CD4-positive, alpha-beta T cell treated with Interleukin-6 for 4 hours (primary cell): Measurements from ENCODE around the gene SLC25A5.
"Not testable (repeated sequence)": the region's sequence is repeated elsewhere in the genome, so short reads cannot be mapped to it uniquely, and the experiment has no call there.

ENCODE experiments used
- DNase-seq: peaks from one replicate; pipeline ENCODE4 v3.0.0-alpha.2; 2020; ENCODE audit warnings: mixed read lengths

SLC25A5 gene

GRCh38 chrX:119467842-119468550 is at the start of gene SLC25A5:
Gene SLC25A5 (plus strand): TSS chrX:119468444. CDS start chrX:119468516, 72 bp downstream.
- peak; percentile 88 for DNase-seq

DNA sequence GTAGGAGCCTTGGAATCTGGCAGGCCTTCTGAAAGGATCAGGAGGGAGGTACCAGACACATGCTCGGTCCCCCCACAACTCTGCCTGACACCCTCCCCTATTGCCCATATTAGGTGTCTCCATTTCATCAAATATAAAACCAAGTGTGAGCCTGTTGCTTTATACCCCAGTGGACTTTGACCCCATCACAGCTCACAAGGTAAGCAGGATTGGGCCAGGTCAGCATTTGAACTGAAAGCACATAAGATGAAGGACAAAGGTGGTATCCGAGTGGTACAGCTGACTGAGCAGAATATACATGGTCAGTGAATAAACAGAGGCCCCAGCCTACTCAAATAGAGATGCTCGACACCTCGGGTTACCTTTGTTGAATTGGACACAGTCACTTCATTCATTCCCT is 49.1 kb upstream of the SLC25A5 start:
- DNase-seq, result no peak

DNA sequence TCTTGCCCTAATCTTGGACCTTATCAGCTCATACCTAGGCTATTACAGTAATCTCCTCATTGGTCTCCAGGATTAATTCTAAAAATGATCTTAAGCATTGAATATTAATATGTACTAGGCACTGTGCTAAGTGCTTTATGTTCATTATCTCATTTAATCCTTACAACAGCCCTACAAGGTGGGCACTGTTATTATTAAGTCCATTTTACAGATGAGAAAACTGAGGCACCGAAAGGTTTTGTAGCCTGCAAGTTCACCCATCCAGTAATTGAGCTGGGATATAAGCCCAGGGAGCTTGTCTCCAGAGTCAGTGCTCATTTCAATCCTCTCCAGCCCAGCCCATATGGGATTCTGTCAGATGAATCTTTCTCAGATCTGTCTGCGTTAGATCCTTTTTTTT is 48.3 kb upstream of the SLC25A5 start:
- DNase-seq, result no peak

DNA sequence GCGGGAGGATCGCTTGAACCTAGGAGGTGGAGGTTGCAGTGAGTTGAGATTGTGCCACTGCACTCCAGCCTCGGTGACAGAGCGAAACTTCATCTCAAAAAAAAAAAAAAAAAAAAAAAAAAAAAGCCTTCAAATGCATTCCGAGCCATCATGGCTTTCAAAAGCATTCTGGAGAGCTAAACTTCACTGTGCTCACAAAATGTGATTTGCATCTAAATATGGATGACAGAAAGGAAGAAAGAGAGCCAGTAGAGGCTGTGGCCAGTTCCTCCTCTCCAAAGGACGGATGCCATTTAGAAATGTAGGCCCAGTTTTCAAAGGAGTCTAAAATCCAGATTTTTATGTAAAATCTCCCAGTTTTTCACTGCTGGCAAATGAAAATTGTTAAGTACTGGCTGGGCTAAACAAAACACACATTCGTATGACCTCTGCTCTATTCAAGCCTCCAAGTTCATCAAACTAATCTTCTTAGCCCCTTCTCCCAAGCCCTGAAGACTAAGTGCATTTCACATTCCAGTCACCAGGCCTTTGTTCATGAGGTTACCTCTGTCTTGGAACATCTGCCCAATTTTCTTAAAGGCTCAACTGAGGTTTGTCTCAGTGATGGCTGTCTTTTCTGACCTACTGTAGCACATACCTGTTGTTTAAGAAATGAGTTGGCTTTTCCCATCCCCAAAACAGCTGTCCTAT is 47.1 kb upstream of the SLC25A5 start:
- no peak for DNase-seq

GRCh38 chrX:119423631-119424030 is 44.6 kb upstream of the SLC25A5 start:
- no peak for DNase-seq

- DNase-seq, result no peak
These were observed 43.2 kb upstream of the SLC25A5 start for GRCh38 chrX:119424999-119425398.

- DNase-seq, result peak; percentile 3
These were observed 41.0 kb upstream of the SLC25A5 start for GRCh38 chrX:119427024-119427794.

DNA sequence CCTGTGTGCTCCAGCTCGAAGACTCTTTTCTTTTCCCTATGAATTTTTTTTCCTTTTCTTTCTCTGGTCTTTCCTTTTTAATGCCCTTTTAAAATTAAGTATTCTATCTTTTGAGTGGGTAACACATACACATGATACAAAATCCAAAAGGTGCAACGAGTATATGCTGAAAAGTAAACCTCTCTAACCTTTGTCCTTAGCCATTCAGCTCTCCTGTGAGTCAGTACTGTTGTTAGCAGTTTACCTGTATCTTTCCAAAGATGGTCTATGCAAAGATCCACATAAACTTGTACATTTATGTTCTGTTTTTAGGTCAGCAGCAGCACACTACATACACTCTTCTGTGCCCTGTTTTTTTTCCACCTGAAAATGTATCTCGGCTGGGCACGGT is 40.5 kb upstream of the SLC25A5 start:
- DNase-seq, result no peak

DNA sequence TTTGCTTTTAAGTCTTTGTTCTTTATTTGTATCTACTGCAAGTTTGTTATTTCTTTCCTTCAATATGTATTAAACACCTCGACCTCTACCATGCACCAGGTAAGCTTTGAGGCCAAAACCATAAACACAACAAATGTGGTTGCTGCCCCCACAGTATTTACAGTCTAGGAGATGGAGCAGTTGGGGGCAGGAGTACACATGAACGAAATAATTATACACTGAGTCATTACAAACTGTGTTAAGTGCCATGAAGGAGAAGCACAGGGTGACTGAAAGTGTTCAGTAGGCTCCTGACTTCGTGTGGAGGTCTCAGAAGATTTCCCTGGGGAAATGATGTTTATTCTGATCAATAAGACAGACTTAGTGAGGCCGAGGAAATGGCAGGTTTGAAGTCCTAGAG is 38.8 kb upstream of the SLC25A5 start:
- no peak for DNase-seq

DNA sequence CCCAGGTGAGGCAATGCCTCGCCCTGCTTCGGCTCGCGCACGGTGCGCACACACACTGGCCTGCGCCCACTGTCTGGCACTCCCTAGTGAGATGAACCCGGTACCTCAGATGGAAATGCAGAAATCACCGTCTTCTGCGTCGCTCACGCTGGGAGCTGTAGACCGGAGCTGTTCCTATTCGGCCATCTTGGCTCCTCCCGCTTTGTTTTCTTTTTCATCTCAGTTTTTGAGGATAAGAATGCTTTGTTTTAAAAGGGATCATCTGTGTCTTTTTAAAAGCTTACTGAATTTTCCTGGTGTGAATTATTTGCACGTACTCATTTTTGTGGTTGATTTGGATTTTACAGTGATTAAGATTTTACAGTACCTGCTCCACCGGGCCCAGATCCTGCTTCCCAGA is 26.9 kb upstream of the SLC25A5 start:
- not testable (repeated sequence) for DNase-seq

DNA sequence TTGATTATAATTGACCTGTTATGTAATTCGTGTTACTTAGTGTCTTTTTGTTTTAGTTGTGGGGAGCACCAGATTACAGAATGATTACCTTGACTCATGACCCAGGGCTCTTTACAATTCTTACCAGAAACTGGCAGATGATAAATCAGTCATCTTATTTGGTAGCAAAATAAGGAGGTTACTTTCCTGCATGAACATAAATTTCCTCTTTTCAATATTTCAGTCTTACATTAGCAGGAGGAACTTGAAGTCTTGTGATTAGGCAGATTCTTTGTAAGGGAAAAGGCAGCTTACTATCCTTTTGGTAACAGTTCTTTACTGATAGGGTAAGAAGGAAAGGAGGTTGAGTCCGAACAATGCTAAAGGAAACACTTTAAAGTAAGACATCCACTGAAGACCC is 26.0 kb upstream of the SLC25A5 start:
- no peak for DNase-seq

GRCh38 chrX:119453202-119453601 is 15.0 kb upstream of the SLC25A5 start:
- no peak for DNase-seq

GRCh38 chrX:119455264-119455663 is 13.0 kb upstream of the SLC25A5 start:
- DNase-seq, result no peak

DNA sequence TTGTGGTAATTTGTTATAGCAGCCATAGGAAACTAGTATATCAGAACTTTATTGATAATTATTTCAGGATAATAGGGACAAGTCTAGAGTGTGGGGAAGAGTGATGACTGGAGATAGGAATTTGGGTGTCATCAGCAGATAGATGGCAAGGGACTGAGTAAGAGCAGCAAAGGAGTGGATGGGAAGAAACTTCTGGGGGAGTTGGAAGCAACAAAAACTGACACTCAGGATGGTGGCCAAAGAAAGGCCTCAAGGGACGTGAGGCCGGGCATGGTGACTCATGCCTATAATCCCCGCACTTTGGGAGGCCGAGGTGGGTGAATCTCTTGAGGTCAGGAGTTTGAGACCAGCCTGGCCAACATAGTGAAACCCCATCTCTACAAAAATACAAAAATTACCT is 9.1 kb upstream of the SLC25A5 start:
- DNase-seq, result no peak

GRCh38 chrX:119465555-119465954 is 2.7 kb upstream of the SLC25A5 start:
- no peak for DNase-seq

DNA sequence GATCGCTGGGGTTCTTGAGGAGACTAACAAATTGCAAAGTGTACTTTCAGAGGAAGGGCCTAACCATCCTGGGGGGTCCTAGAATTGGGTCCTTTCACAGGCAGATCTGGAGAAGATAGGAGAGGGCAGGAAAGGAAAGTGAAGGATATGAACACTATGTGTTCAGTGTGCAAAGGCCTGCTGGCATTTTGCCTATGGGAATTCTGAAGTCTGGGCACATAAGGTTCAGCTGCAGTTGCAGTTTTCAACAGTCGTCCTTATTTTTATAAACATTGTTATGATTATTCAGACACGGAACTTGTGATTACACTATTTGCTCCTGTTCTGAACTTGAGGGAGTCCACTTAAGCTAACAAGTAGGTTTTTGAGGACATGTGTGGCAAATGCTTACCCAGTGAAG is 1.3 kb upstream of the SLC25A5 start:
- no peak for DNase-seq

- no peak for DNase-seq
These were observed 811 bp upstream of the SLC25A5 start for GRCh38 chrX:119467433-119467832.

DNA sequence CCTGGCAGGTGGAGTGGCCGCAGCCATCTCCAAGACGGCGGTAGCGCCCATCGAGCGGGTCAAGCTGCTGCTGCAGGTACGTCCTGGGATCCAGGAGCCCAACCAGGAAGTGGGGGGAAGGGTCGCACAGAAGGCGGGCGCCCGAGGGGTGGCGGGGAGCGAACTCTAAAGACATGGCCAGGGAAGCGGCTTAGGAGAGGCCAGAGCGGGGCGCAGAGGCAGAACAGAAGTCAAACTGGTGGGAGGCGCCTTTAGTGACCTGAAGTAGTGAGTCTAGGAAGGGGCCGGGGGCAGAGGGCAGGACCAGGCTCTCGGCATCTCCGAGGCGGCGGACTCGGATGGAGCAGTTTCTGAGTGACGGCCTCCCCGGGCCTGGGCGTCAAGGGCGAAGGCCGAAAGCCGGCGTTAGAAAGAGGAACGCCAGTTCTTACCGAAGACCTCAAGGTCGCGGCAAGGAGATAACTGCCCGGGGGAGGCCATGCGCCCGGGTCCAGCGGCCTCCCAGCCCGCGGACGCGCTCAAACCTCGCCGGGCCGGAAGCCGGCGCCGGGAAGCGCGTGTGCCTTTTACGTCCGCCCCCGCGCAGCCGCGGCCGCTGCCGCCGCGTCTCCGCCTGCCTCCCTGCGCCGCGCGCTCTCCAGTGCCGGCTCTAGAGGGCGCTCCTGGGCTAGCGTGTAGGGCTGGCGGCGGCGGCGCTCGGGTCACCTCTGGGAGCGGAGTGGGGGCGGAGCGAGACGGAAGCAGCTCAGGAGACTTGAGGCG is 488 bp downstream of the SLC25A5 start:
- peak; percentile 89 for DNase-seq

GRCh38 chrX:119469313-119469635 is 1.0 kb downstream of the SLC25A5 start:
- DNase-seq, result no peak

DNA sequence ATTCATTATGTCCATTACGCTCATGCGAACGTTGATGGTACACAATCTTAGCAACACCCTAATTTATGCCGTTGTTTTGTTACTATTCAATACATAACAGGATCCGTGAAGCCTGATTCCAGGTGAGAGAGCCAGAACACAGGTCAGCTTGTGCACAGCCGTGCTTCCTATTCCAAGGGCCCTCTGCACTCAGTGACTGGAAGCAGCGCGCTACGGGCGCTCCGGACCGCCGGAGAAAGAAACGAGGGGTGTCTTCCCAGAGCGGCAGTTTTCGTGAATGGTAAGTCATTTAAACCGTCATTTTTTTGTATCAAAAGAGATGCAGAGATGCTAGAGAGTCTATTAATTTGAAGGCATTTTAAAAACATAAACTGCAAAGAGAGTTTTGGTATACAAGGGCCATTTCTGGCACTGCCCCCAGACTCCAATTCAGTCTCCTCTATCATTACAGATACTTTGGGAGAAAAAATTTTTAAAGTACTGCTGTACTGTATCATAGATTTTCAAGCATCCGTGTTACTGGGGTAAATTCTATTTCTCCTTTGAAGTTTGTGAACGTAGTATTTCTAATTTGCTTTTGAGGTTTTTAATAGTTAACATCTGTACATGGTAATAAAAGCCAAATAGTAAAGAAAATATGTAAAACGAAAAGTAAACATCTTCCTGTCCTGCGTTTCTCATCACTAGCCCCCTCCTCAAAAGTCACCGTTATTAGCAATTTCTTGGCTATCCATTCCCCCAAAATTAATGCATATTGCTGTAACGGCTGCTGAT is 6.6 kb downstream of the SLC25A5 start:
- DNase-seq, result no peak

- DNase-seq, result no peak
These were observed 7.3 kb downstream of the SLC25A5 start for GRCh38 chrX:119475389-119476101.

DNA sequence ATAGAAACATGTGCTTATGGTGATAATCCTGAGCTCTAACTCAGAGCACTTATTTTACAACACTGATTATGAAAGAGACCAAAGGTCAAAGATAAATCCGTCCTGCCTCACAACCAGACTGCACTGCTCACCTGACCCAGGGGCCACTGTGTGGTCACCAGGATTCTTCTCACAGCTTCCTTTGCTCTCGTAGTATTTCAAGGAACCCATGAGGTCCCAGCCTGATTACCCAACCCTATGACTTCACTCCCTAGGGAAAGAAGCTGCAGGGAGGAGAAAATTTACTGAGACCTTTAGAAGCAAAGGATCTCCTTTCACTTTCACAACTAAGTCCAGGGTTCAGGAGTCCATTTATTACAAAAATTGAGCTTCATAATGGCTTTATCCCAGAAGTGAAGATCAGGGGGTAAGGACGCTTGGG is 9.6 kb downstream of the SLC25A5 start:
- no peak for DNase-seq
